ENCODE results near the gene BRIP1. TPM values are rescaled to one million over a fixed set of nuclear protein-coding genes. Genes with fewer than 3 reads are reported as not detected.
"Not testable (repeated sequence)": the region's sequence is repeated elsewhere in the genome, so short reads cannot be mapped to it uniquely, and the experiment has no call there.

The BRIP1 gene
- polyA plus RNA-seq, 1 of the 3 experiments (the other 2 are of a cell fraction) = 2.0 TPM

GRCh38 chr17:61722398-61722797, 140.9 kb downstream of the BRIP1 start (continued):
- TF ChIP-seq FOSL2 (IDR thresholded peaks at IDR 0.05; ENCODE audit: borderline replicate concordance, low read depth) = no peak

DNA sequence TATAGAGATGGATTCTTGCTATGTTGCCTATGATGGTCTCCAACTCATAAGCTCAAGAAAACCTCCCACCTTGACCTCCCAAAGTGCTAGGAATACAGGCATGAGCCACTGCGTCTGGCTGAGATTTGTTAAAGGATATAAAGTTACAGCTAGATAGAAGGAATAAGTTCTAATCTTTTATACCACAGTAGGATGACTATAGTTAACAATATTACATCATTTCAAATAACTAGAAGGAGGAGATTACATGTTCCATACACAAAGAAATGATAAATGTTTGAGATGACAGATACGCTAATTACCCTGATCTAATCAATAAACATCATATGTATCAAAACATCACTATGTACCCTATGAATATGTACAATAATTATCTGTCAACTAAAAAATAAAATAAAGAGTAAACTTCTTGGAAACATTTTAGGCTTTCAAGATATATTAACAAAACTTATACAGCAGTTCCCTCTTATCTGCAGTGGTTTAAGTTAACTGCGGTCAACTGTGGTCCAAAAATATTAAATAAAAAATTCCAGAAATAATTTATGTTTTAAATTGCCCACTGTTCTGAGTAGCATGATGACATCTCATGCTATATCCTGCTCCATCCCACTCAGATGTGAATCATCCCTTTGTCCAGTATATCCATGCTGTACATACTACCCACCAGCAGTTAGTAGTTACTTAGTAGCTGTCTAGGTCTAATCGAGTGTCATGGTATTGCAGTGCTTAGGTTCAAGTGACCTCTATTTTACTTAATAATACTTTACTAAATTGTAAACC, 143.1 kb downstream of the BRIP1 start:
- ChIA-PET CTCF (interaction anchor here (1.2 kb wide), 1 partner anchor 35 kb away, joined by 3 read pairs; no protein-coding TSS in a partner anchor), POLR2A (no interaction called here)
- H3K4me2 ChIP-seq = no peak overlapping the region
- H3K4me3 ChIP-seq (ENCODE audit: low read depth in 2 of 2, low read length in 1 of 2) = no peak overlapping the region
- no peaks in the 10 kb centered on the region for H3K27me3 ChIP-seq (ENCODE audit: insufficient read depth)
- H3K9ac ChIP-seq = no peak overlapping the region
- no peaks in the 10 kb centered on the region for H4K20me1 ChIP-seq (ENCODE audit: insufficient read depth)
- H2AFZ ChIP-seq (ENCODE audit: low read depth) = no peak overlapping the region
- DNase-seq = no peak
- H3K27ac ChIP-seq (ENCODE audit: low read depth in 2 of 2, low read length in 1 of 2) = no peak overlapping the region
- peaks cover 5 to 53% of the 10 kb centered on the region in 2 experiments for H3K36me3 ChIP-seq (replicated peaks in 1 of 2; ENCODE audit: control insufficient read depth in 1 of 2, insufficient read depth in 2 of 2, low read length in 1 of 2)
- H3K9me2 ChIP-seq = no peaks in the 10 kb centered on the region
- no peak for TF ChIP-seq YY1 (IDR thresholded peaks at IDR 0.05; ENCODE audit: low read depth)
- no peak for TF ChIP-seq TEAD4 (IDR thresholded peaks at IDR 0.05; ENCODE audit: borderline replicate concordance, insufficient read depth)
- no peaks in the 10 kb centered on the region for H3F3A ChIP-seq (replicated peaks; ENCODE audit: insufficient read depth)
- 95% methylated on average over 4 of the region's 4 CpGs for WGBS (ENCODE audit: low lambda C conversion rate)
- no peaks in the 10 kb centered on the region for H3K4me1 ChIP-seq (ENCODE audit: control insufficient read depth in 1 of 2, insufficient read depth in 2 of 2, low read depth in 1 of 2, low read length in 1 of 2)
- H3K9me3 ChIP-seq = peaks cover 39% of the 10 kb centered on the region
- no peaks in the 10 kb centered on the region; the same call in 1 of the 2 replicates for H3K79me2 ChIP-seq (ENCODE audit: insufficient read depth)

DNA sequence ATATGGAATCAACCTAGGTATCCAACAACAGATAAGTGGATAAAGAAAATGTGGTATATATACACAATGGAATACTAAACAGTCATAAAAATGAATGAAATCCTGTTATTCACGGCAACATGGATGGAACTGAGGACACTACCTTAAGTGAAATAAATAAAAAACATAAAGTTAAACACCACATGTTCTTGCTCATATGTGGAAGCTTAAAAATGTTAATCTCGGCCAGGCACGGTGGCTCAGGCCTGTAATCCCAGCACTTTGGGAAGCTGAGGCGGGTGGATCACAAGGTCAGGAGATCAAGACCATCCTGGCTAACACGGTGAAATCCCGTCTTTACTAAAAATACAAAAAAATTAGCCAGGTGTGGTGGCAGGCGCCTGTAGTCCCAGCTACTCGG, 144.1 kb downstream of the BRIP1 start:
- H3K4me1 ChIP-seq (ENCODE audit: control insufficient read depth in 1 of 2, insufficient read depth in 2 of 2, low read depth in 1 of 2, low read length in 1 of 2); H3K9me2 ChIP-seq; POLR2A ChIA-PET; H3K27me3 ChIP-seq (ENCODE audit: insufficient read depth); H3K27ac ChIP-seq (ENCODE audit: low read depth in 2 of 2, low read length in 1 of 2); H2AFZ ChIP-seq (ENCODE audit: low read depth); H4K20me1 ChIP-seq (ENCODE audit: insufficient read depth); H3K9ac ChIP-seq; H3F3A ChIP-seq (replicated peaks; ENCODE audit: insufficient read depth); H3K79me2 ChIP-seq (ENCODE audit: insufficient read depth); H3K4me2 ChIP-seq; DNase-seq; CTCF ChIA-PET; H3K4me3 ChIP-seq (ENCODE audit: low read depth in 2 of 2, low read length in 1 of 2): not testable (repeated sequence)
- peaks cover 40% of the 10 kb centered on the region for H3K9me3 ChIP-seq
- H3K36me3 ChIP-seq (replicated peaks in 1 of 2; ENCODE audit: control insufficient read depth in 1 of 2, insufficient read depth in 2 of 2, low read length in 1 of 2) = peaks cover 6 to 55% of the 10 kb centered on the region in 2 experiments
- WGBS (ENCODE audit: low lambda C conversion rate) = 93% methylated on average over 8 of the region's 8 CpGs

DNA sequence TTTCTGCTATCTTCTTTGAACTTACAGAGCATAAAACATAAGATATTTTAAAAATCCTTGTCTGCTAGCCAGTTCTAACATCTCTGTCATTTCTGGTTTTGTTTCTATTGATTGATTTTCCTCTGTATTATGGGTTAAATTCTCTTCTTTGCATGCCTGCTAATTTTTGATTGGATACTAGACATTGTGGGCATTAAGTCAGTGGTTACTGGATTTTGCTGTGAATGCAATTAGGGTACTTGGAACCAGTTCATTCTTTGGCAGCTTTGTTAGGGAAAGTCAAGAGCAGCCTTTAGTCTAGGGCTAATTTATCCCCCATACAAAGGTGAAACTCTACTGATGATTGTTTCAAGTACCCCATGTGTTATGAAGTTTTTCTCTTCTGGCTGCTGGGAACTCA, 145.3 kb downstream of the BRIP1 start:
- no peak for DNase-seq
- Histone ChIP-seq H4K20me1 (ENCODE audit: insufficient read depth) (no peaks in the 10 kb centered on the region), H3K4me1 (ENCODE audit: control insufficient read depth in 1 of 2, insufficient read depth in 2 of 2, low read depth in 1 of 2, low read length in 1 of 2) (no peaks in the 10 kb centered on the region), H3K4me2 (no peak overlapping the region), H3K27me3 (ENCODE audit: insufficient read depth) (no peaks in the 10 kb centered on the region), H2AFZ (ENCODE audit: low read depth) (no peak overlapping the region), H3K9ac (no peak overlapping the region), H3K4me3 (ENCODE audit: low read depth in 2 of 2, low read length in 1 of 2) (no peak overlapping the region), H3F3A (replicated peaks; ENCODE audit: insufficient read depth) (no peaks in the 10 kb centered on the region), H3K9me3 (peaks cover 40% of the 10 kb centered on the region), H3K27ac (ENCODE audit: low read depth in 2 of 2, low read length in 1 of 2) (no peak overlapping the region), H3K36me3 (replicated peaks in 1 of 2; ENCODE audit: control insufficient read depth in 1 of 2, insufficient read depth in 2 of 2, low read length in 1 of 2) (peaks cover 6 to 52% of the 10 kb centered on the region in 2 experiments), H3K79me2 (ENCODE audit: insufficient read depth) (no peaks in the 10 kb centered on the region; the same call in 1 of the 2 replicates), H3K9me2 (no peaks in the 10 kb centered on the region)
- ChIA-PET POLR2A (no interaction called here), CTCF (no interaction called here)
- TF ChIP-seq SIN3A (IDR thresholded peaks at IDR 0.05; ENCODE audit: borderline replicate concordance, low read depth, low read length) (no peak), GABPA (IDR thresholded peaks at IDR 0.05; ENCODE audit: low read depth) (no peak), GATA2 (CRISPR knock-in tag; IDR thresholded peaks at IDR 0.05) (no peak), POLR2AphosphoS5 (IDR thresholded peaks at IDR 0.05; ENCODE audit: low read depth, low read length) (no peak), USF1 (IDR thresholded peaks at IDR 0.05; ENCODE audit: borderline replicate concordance, low read depth) (no peak)

Measured in SK-N-SH (cell line).